Peyer's patch (tissue), 4 donors: ENCODE data around the gene SMIM27. TPM values are rescaled to one million over a fixed set of nuclear protein-coding genes. Genes with fewer than 3 reads are reported as not detected.

ENCODE experiments used
- DNase-seq, 3 donors: peaks; one replicate each; pipeline ENCODE4 v3.0.0-alpha.2; 2017 to 2019
- H3K27ac ChIP-seq, 4 donors: fragments of 200-600 bp; sonication (generic); one replicate each; pipeline ENCODE4 v1.5.1; 2016 to 2019
- H3K27me3 ChIP-seq, 2 donors: fragments of 200-600 bp; sonication (generic); one replicate each; pipeline ENCODE4 v1.5.1; 2019
- H3K36me3 ChIP-seq, 3 donors: fragments of 200-600 bp; sonication (generic); one replicate each; pipeline ENCODE4 v1.5.1; 2016 to 2019
- H3K4me1 ChIP-seq, 4 donors: fragments of 200-600 bp; sonication (generic); one replicate each; pipeline ENCODE4 v1.5.1; 2016 to 2019
- H3K4me3 ChIP-seq, 4 donors: fragments of 200-600 bp; sonication (generic); 1 replicate in 3 of 4; 2 replicates in 1 of 4; pipeline ENCODE4 v1.5.1; 2016 to 2019; ENCODE audit warnings: mild to moderate bottlenecking in 1 of 4
- H3K9me3 ChIP-seq, 4 donors: fragments of 200-600 bp; sonication (generic); one replicate each; pipeline ENCODE4 v1.5.1; 2016 to 2019; ENCODE audit warnings: mild to moderate bottlenecking in 1 of 4
- CTCF ChIP-seq, 6 experiments: fragments of 450-650 bp in 4 of 6; fragments of 200-600 bp in 2 of 6; sonication (generic) in 1 of 6; IDR thresholded peaks; one replicate each; pipeline ENCODE4 v1.5.1; 2017 to 2019; ENCODE audit warnings: antibody characterized with exemption in 6 of 6, mild to moderate bottlenecking in 3 of 6, moderate library complexity in 1 of 6
- POLR2A ChIP-seq, 2 donors: fragments of 450-650 bp; IDR thresholded peaks; one replicate each; pipeline ENCODE4 v1.5.1; 2017; ENCODE audit warnings: antibody characterized with exemption in 2 of 2, mild to moderate bottlenecking in 2 of 2, moderate library complexity in 2 of 2
- total RNA-seq, 4 donors: library from RNA; depleted of rRNA; stranded (reverse); fragments of >200 nt; gene quantifications; one replicate each; pipeline ENCODE4 v1.1.0, GENCODE V29; 2016

Gene SMIM27
- total RNA-seq, 4 donors from 2014 or later, result 1.0 to 4.2 (median 3.2) TPM; not detected in 1

- Histone ChIP-seq H3K9me3 (no peaks in the 10 kb centered on the region), H3K36me3 (peaks cover 0 to 2% (median 0%) of the 10 kb centered on the region in 3 donors), H3K4me1 (peaks cover 0 to 15% (median 3%) of the 10 kb centered on the region in 4 donors), H3K27me3 (no peaks in the 10 kb centered on the region), H3K4me3 (peak within 1 kb of the TSS; percentile 52 to 89 (median 64)), H3K27ac (peak within 1 kb of the TSS; percentile 77 to 94 (median 88))
- peak; percentile 94 to 99 (median 96) for DNase-seq
- peak in 1 of 6 experiments; percentile 13 for TF ChIP-seq CTCF (IDR thresholded peaks at IDR 0.05)
- peak; percentile 87 to 89 for TF ChIP-seq POLR2A (IDR thresholded peaks at IDR 0.05)
Observed at GRCh38 chr9:32572900-32573523, 20.9 kb downstream of the SMIM27 start, which contains the start of gene NDUFB6. TSS of gene NDUFB6 (minus strand) at chr9:32573159. CDS start at chr9:32573060, 99 bp downstream.

GRCh38 chr9:32573821-32574220 is 21.7 kb downstream of the SMIM27 start:
- H3K4me3 ChIP-seq, result no peak overlapping the region
- H3K27ac ChIP-seq, result peak overlapping the region in 2 of 4 donors; percentile 89 to 94
- H3K4me1 ChIP-seq, result peaks cover 0 to 15% (median 3%) of the 10 kb centered on the region in 4 donors
- H3K9me3 ChIP-seq, result no peaks in the 10 kb centered on the region
- no peaks in the 10 kb centered on the region for H3K27me3 ChIP-seq
- no peak for TF ChIP-seq CTCF (IDR thresholded peaks at IDR 0.05)
- no peak for TF ChIP-seq POLR2A (IDR thresholded peaks at IDR 0.05)
- no peak for DNase-seq
- no peaks in the 10 kb centered on the region for H3K36me3 ChIP-seq

GRCh38 chr9:32574858-32575257 is 22.7 kb downstream of the SMIM27 start:
- DNase-seq, result no peak
- Histone ChIP-seq H3K27ac (no peak overlapping the region), H3K4me3 (no peak overlapping the region)

GRCh38 chr9:32577316-32577715 is 25.2 kb downstream of the SMIM27 start:
- H3K36me3 ChIP-seq, result no peaks in the 10 kb centered on the region
- DNase-seq, result no peak
- TF ChIP-seq POLR2A (IDR thresholded peaks at IDR 0.05) (no peak), CTCF (IDR thresholded peaks at IDR 0.05) (no peak)
- no peaks in the 10 kb centered on the region for H3K9me3 ChIP-seq
- no peaks in the 10 kb centered on the region for H3K27me3 ChIP-seq
- H3K4me1 ChIP-seq, result peaks cover 0 to 7% (median 0%) of the 10 kb centered on the region in 4 donors
- no peak overlapping the region for H3K27ac ChIP-seq
- no peak overlapping the region for H3K4me3 ChIP-seq

More at GRCh38 chr9:32574858-32575257, 22.7 kb downstream of the SMIM27 start:
- Histone ChIP-seq H3K36me3 (no peaks in the 10 kb centered on the region), H3K4me1 (peaks cover 0 to 15% (median 3%) of the 10 kb centered on the region in 4 donors), H3K9me3 (no peaks in the 10 kb centered on the region), H3K27me3 (no peaks in the 10 kb centered on the region)
- no peak for TF ChIP-seq CTCF (IDR thresholded peaks at IDR 0.05)
- no peak for TF ChIP-seq POLR2A (IDR thresholded peaks at IDR 0.05)

GRCh38 chr9:32578976-32579375 is 26.8 kb downstream of the SMIM27 start:
- Histone ChIP-seq H3K4me1 (no peaks in the 10 kb centered on the region), H3K27me3 (no peaks in the 10 kb centered on the region), H3K36me3 (no peaks in the 10 kb centered on the region), H3K4me3 (no peak overlapping the region), H3K27ac (no peak overlapping the region), H3K9me3 (no peaks in the 10 kb centered on the region)
- no peak for DNase-seq
- no peak for TF ChIP-seq CTCF (IDR thresholded peaks at IDR 0.05)
